Astrocyte (in vitro differentiated cells and primary cell): ENCODE data around the gene PPP1R12C. TPM values are rescaled to one million over a fixed set of nuclear protein-coding genes. Genes with fewer than 3 reads are reported as not detected.

Experiments
- DNase-seq: peaks from one replicate; pipeline ENCODE4 v3.0.0-alpha.2; 2010; ENCODE audit warnings: low read depth
- FAIRE-seq: peaks from 2 replicates; lab custom pipeline; 2011; peaks lifted over from hg19 to GRCh38; lab: Jason Lieb, UNC
- H2AFZ ChIP-seq: 2 replicates; pipeline ENCODE4 v1.6.0; 2012; ENCODE audit warnings: low read depth, low read length, inconsistent platforms
- H3K27ac ChIP-seq: 2 replicates; pipeline ENCODE4 v1.5.1; 2011; ENCODE audit warnings: low read depth, low read length, inconsistent platforms
- H3K27me3 ChIP-seq: 2 replicates; pipeline ENCODE4 v1.6.0; 2011; ENCODE audit warnings: low read length, inconsistent platforms; ENCODE audit not compliant: insufficient read depth
- H3K36me3 ChIP-seq: 2 replicates; pipeline ENCODE4 v1.5.1; 2011; ENCODE audit warnings: low read length, inconsistent platforms; ENCODE audit not compliant: insufficient read depth
- H3K4me1 ChIP-seq: 2 replicates; pipeline ENCODE4 v1.5.1; 2011; ENCODE audit warnings: low read length, inconsistent platforms; ENCODE audit not compliant: insufficient read depth
- H3K4me2 ChIP-seq: 2 replicates; pipeline ENCODE4 v1.6.0; 2012; ENCODE audit warnings: low read length, inconsistent platforms
- H3K4me3 ChIP-seq: 2 replicates; pipeline ENCODE4 v1.5.1; 2011; ENCODE audit warnings: low read depth, mild to moderate bottlenecking, low read length, inconsistent platforms; ENCODE audit not compliant: insufficient read depth
- H3K79me2 ChIP-seq: 2 replicates; pipeline ENCODE4 v1.6.0; 2012; ENCODE audit warnings: mild to moderate bottlenecking, low read length, inconsistent platforms; ENCODE audit not compliant: insufficient read depth
- H3K9ac ChIP-seq: 2 replicates; pipeline ENCODE4 v1.6.0; 2012; ENCODE audit warnings: mild to moderate bottlenecking, low read length, inconsistent platforms
- H3K9me3 ChIP-seq: 2 replicates; pipeline ENCODE4 v1.5.1; 2012; ENCODE audit warnings: low read depth, mild to moderate bottlenecking, low read length, inconsistent platforms; ENCODE audit not compliant: insufficient read depth
- H4K20me1 ChIP-seq: 2 replicates; pipeline ENCODE4 v1.6.0; 2012; ENCODE audit warnings: low read length, inconsistent platforms; ENCODE audit not compliant: insufficient read depth
- H3K27ac Mint-ChIP-seq: one replicate; pipeline ENCODE4 v1.8.0; 2021; ENCODE audit warnings: mild to moderate bottlenecking, mixed read lengths; ENCODE audit not compliant: unreplicated experiment
- H3K27me3 Mint-ChIP-seq: one replicate; pipeline ENCODE4 v1.8.0; 2021; ENCODE audit warnings: low read depth, mixed read lengths; ENCODE audit not compliant: unreplicated experiment
- H3K36me3 Mint-ChIP-seq: one replicate; pipeline ENCODE4 v1.8.0; 2021; ENCODE audit warnings: low read depth, mixed read lengths; ENCODE audit not compliant: unreplicated experiment
- H3K4me1 Mint-ChIP-seq: one replicate; pipeline ENCODE4 v1.8.0; 2021; ENCODE audit warnings: low read depth, mixed read lengths; ENCODE audit not compliant: unreplicated experiment
- H3K4me3 Mint-ChIP-seq: one replicate; pipeline ENCODE4 v1.8.0; 2021; ENCODE audit warnings: mild to moderate bottlenecking, moderate library complexity, mixed read lengths; ENCODE audit not compliant: unreplicated experiment
- H3K9me3 Mint-ChIP-seq: one replicate; pipeline ENCODE4 v1.8.0; 2021; ENCODE audit warnings: mild to moderate bottlenecking, mixed read lengths; ENCODE audit not compliant: unreplicated experiment
- EZH2 ChIP-seq: IDR thresholded peaks from 2 replicates; pipeline ENCODE4 v1.6.1; 2012; ENCODE audit warnings: mild to moderate bottlenecking, low read length, inconsistent platforms; ENCODE audit not compliant: insufficient read depth
- total RNA-seq: library from RNA; stranded (reverse); gene quantifications from 2 replicates; pipeline ENCODE4 v1.2.1, GENCODE V29; 2021
- TF ChIP-seq, protein P1 (sequence below): IDR thresholded peaks from 2 replicates; pipeline ENCODE4 v1.5.1; 2011; ENCODE audit warnings: low read depth, mild to moderate bottlenecking, inconsistent platforms, low read length, moderate library complexity; ENCODE audit not compliant: insufficient read depth

PPP1R12C gene
- total RNA-seq, 1 donor from 2014 or later = 86.2 TPM

DNA sequence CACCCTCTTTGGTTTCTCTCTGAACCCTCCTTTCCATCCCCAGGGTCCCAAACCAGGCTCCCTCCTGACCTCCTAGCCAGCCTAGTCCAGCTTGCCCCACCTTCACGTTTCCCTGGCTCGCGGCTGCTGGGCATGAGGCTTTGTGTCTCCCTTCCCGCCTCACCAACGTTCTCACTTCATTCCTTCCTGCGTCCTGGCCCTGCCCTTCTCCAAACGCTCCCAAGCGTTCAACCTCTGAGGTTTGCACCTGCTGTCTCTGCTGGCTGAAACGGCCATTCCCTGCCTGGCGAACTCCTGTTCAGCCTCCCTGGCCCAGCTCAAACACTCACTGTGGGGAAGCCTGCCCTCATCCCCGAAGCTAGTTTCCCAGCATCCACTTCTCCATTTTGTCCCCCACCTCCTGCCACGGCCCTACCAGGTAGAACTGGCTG lies 29.4 kb downstream of the PPP1R12C start:
- H3K27me3 Mint-ChIP-seq = peaks cover 21% of the 10 kb centered on the region
- Histone ChIP-seq H3K36me3 (no peaks in the 10 kb centered on the region), H4K20me1 (peaks cover 37% of the 10 kb centered on the region), H3K4me3 (peak overlapping the region; percentile 59), H3K4me2 (peak overlapping the region; percentile 91), H3K79me2 (no peaks in the 10 kb centered on the region), H3K4me1 (peaks cover 19% of the 10 kb centered on the region), H2AFZ (no peak overlapping the region), H3K27me3 (peaks cover 27% of the 10 kb centered on the region), H3K9me3 (no peaks in the 10 kb centered on the region), H3K9ac (peak overlapping the region; percentile 65), H3K27ac (no peak overlapping the region)
- DNase-seq (no peak), FAIRE-seq (no peak)
- no peaks in the 10 kb centered on the region for H3K9me3 Mint-ChIP-seq
- peaks cover 6% of the 10 kb centered on the region for H3K36me3 Mint-ChIP-seq
- H3K4me1 Mint-ChIP-seq = peaks cover 14% of the 10 kb centered on the region
- TF ChIP-seq, protein P1, sequence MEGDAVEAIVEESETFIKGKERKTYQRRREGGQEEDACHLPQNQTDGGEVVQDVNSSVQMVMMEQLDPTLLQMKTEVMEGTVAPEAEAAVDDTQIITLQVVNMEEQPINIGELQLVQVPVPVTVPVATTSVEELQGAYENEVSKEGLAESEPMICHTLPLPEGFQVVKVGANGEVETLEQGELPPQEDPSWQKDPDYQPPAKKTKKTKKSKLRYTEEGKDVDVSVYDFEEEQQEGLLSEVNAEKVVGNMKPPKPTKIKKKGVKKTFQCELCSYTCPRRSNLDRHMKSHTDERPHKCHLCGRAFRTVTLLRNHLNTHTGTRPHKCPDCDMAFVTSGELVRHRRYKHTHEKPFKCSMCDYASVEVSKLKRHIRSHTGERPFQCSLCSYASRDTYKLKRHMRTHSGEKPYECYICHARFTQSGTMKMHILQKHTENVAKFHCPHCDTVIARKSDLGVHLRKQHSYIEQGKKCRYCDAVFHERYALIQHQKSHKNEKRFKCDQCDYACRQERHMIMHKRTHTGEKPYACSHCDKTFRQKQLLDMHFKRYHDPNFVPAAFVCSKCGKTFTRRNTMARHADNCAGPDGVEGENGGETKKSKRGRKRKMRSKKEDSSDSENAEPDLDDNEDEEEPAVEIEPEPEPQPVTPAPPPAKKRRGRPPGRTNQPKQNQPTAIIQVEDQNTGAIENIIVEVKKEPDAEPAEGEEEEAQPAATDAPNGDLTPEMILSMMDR = no peak
- no peak for TF ChIP-seq EZH2
- H3K27ac Mint-ChIP-seq = peak overlapping the region; percentile 87
- peak overlapping the region; percentile 82 for H3K4me3 Mint-ChIP-seq

DNA sequence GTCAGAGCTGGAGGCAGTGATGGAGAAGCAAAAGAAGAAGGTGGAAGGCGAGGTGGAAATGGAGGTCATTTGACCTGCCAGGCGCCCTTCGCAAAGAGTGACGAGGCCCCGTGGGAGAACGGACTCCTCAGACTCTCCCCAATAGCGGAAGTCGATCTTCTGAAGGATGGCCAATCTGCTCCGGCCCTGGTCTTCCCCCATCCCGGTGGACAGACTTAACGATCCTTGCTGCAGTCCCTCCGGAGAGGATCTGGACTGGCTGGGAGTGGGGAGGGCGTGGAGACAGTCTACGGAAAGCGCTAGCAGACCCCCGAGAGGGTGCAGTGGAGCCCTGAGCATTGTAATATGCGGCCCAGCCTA lies 29.9 kb downstream of the PPP1R12C start:
- DNase-seq (peak; percentile 12), FAIRE-seq (no peak)
- Histone ChIP-seq H4K20me1 (peaks cover 37% of the 10 kb centered on the region), H3K4me1 (peaks cover 19% of the 10 kb centered on the region), H3K27me3 (peaks cover 32% of the 10 kb centered on the region), H3K36me3 (no peaks in the 10 kb centered on the region), H3K4me2 (peak overlapping the region; percentile 91), H3K9ac (peak overlapping the region; percentile 65), H3K79me2 (no peaks in the 10 kb centered on the region), H3K4me3 (peak overlapping the region; percentile 59), H3K9me3 (peaks cover under 1% of the 10 kb centered on the region), H3K27ac (no peak overlapping the region), H2AFZ (peak overlapping the region; percentile 68)
- TF ChIP-seq EZH2 = no peak
- TF ChIP-seq, protein P1 = no peak
- Mint-ChIP-seq H3K36me3 (peaks cover 6% of the 10 kb centered on the region), H3K27me3 (peaks cover 23% of the 10 kb centered on the region), H3K27ac (peak overlapping the region; percentile 62), H3K9me3 (no peaks in the 10 kb centered on the region), H3K4me1 (peaks cover 14% of the 10 kb centered on the region), H3K4me3 (peak overlapping the region; percentile 82)

DNA sequence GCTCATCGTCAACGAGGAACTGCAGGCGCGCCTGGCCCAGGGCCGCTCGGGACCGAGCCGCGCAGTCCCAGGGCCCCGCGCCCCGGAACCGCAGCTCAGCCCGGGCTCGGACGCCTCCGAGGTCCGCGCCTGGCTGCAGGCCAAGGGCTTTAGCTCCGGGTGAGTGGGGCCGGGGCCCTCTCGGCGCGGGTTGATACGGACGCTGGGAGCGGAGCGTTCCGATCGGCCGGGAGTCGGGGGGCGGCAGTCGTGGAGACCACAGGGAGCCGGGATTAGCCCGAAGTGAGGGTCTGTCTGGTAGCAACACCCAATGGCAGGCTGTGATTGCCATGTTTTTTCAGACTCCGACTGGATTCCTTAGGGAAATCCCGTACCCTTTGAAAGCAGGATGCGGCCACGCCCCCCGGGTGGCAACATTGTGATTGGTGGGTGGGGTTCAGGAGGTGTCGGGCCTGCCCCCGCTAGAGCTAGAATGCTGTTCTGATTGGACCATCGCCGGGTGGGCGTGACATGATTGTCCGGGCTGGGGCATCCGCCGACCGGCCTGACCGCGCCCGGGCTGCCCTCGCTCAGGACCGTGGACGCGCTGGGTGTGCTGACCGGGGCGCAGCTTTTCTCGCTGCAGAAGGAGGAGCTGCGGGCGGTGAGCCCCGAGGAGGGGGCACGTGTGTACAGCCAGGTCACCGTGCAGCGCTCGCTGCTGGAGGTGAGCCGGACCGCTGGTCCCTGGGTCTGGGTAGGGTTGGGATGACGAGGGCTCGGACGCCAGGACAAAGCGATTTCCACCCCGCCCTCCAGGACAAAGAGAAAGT lies 30.5 kb downstream of the PPP1R12C start:
- no peak overlapping the region for H3K27ac ChIP-seq

More for the DNA sequence above, 30.5 kb downstream of the PPP1R12C start:
- H4K20me1 ChIP-seq = peaks cover 37% of the 10 kb centered on the region
- Mint-ChIP-seq H3K9me3 (no peaks in the 10 kb centered on the region), H3K36me3 (peaks cover 6% of the 10 kb centered on the region), H3K4me3 (peak overlapping the region; percentile 82), H3K27me3 (peaks cover 25% of the 10 kb centered on the region), H3K4me1 (peaks cover 14% of the 10 kb centered on the region), H3K27ac (peak overlapping the region; percentile 62)
- no peaks in the 10 kb centered on the region for H3K79me2 ChIP-seq
- peaks cover 22% of the 10 kb centered on the region for H3K4me1 ChIP-seq
- FAIRE-seq (no peak), DNase-seq (peak; percentile 84)
- peak overlapping the region; percentile 68 for H2AFZ ChIP-seq
- TF ChIP-seq, protein P1 = no peak
- TF ChIP-seq EZH2 = no peak
- H3K27me3 ChIP-seq = peaks cover 38% of the 10 kb centered on the region
- H3K36me3 ChIP-seq = no peaks in the 10 kb centered on the region
- H3K9ac ChIP-seq = peak overlapping the region; percentile 65
- H3K4me2 ChIP-seq = peak overlapping the region; percentile 91
- peak overlapping the region; percentile 59 for H3K4me3 ChIP-seq
- peaks cover 4% of the 10 kb centered on the region for H3K9me3 ChIP-seq
